Esophagus squamous epithelium (tissue), 5 donors: ENCODE data around the gene PKP4. TPM values are rescaled to one million over a fixed set of nuclear protein-coding genes. Genes with fewer than 3 reads are reported as not detected.
A peak's percentile ranks its signal among the peaks of the same experiment; 100 is the strongest.

Source experiments
- DNase-seq: peaks from one replicate; lab custom pipeline; 2025; lab: John Stamatoyannopoulos, UW
- H3K27ac ChIP-seq, 4 donors: fragments of 200-600 bp; sonication (generic); one replicate each; pipeline ENCODE4 v1.5.1; 2016 to 2019; ENCODE audit warnings: mild to moderate bottlenecking in 1 of 4
- H3K27me3 ChIP-seq, 4 donors: fragments of 200-600 bp; sonication (generic); 1 replicate in 3 of 4; 2 replicates in 1 of 4; pipeline versions ENCODE4 v1.5.1 to v1.6.0; 2017 to 2021; ENCODE audit warnings: antibody characterized with exemption in 1 of 4
- H3K36me3 ChIP-seq, 3 donors: fragments of 200-600 bp; sonication (generic); one replicate each; pipeline ENCODE4 v1.5.1; 2016 to 2019
- H3K4me1 ChIP-seq, 3 donors: fragments of 200-600 bp; sonication (generic); one replicate each; pipeline ENCODE4 v1.5.1; 2017 to 2019
- H3K4me3 ChIP-seq, 4 donors: fragments of 200-600 bp; sonication (generic); 1 replicate in 3 of 4; 2 replicates in 1 of 4; pipeline ENCODE4 v1.5.1; 2016 to 2019; ENCODE audit warnings: mild to moderate bottlenecking in 2 of 4, moderate library complexity in 1 of 4
- H3K9me3 ChIP-seq, 3 donors: fragments of 200-600 bp; sonication (generic); one replicate each; pipeline ENCODE4 v1.5.1; 2016 to 2019
- CTCF ChIP-seq, 6 experiments: fragments of 450-650 bp in 4 of 6; fragments of 200-600 bp in 2 of 6; sonication (generic) in 2 of 6; IDR thresholded peaks; one replicate each; pipeline ENCODE4 v1.5.1; 2016 to 2019; ENCODE audit warnings: antibody characterized with exemption in 6 of 6, mild to moderate bottlenecking in 4 of 6, moderate library complexity in 4 of 6
- POLR2A ChIP-seq, 4 donors: fragments of 450-650 bp; IDR thresholded peaks; one replicate each; pipeline ENCODE4 v1.6.1; 2017; ENCODE audit warnings: antibody characterized with exemption in 4 of 4, mild to moderate bottlenecking in 4 of 4, moderate library complexity in 3 of 4
- WGBS, 2 donors: methylation state at CpG; one replicate each; pipeline ENCODE4 v1.1.5; 2018; 5-methylcytosine and 5-hydroxymethylcytosine counted together
- intact Hi-C: fragments of 100-400 bp; cut with DNase I; formaldehyde crosslinking; loops from one replicate; pipeline ENCODE4 v1.15.0; 2022
- total RNA-seq, 4 donors: library from RNA; depleted of rRNA; stranded (reverse); fragments of >200 nt; gene quantifications; one replicate each; pipeline ENCODE4 v1.1.0, GENCODE V29; 2016
- donor health status: DM: yes; HTN: yes; CAD: no.

The PKP4 gene
- total RNA-seq, 4 donors from 2014 or later = 36.3 to 77.1 (median 46.6) TPM

- H3K27me3 ChIP-seq = no peaks in the 10 kb centered on the region
- 33 to 48% methylated on average over 3 of the region's 3 CpGs for WGBS, 2 donors
Observed at GRCh38 chr2:158685646-158686045, 228.9 kb downstream of the PKP4 start.

GRCh38 chr2:158686210-158686691, 229.5 kb downstream of the PKP4 start:
- intact Hi-C loops = no loop called here
- no peak for TF ChIP-seq CTCF (IDR thresholded peaks at IDR 0.05)
- TF ChIP-seq POLR2A (IDR thresholded peaks at IDR 0.05) = no peak
- WGBS, 2 donors = 51 to 66% methylated on average over 9 to 11 of the region's 11 CpGs
- Histone ChIP-seq H3K36me3 (peaks cover 0 to 7% (median 0%) of the 10 kb centered on the region in 3 donors), H3K27me3 (no peaks in the 10 kb centered on the region), H3K4me3 (no peak overlapping the region), H3K9me3 (no peaks in the 10 kb centered on the region), H3K4me1 (peaks cover 0 to 11% (median 2%) of the 10 kb centered on the region in 3 donors), H3K27ac (peak overlapping the region in 1 of 4 donors; percentile 9)
- DNase-seq = no peak

More at GRCh38 chr2:158685646-158686045, 228.9 kb downstream of the PKP4 start:
- peaks cover 0 to 11% (median 2%) of the 10 kb centered on the region in 3 donors for H3K4me1 ChIP-seq
- H3K27ac ChIP-seq = peak overlapping the region in 1 of 4 donors; percentile 9
- H3K4me3 ChIP-seq = no peak overlapping the region
- peaks cover 0 to 13% (median 0%) of the 10 kb centered on the region in 3 donors for H3K36me3 ChIP-seq
- no peak for TF ChIP-seq POLR2A (IDR thresholded peaks at IDR 0.05)
- TF ChIP-seq CTCF (IDR thresholded peaks at IDR 0.05) = no peak
- intact Hi-C loops = no loop called here
- no peak for DNase-seq
- no peaks in the 10 kb centered on the region for H3K9me3 ChIP-seq

- intact Hi-C loops = no loop called here
- WGBS, 2 donors = 93 to 95% methylated on average over 3 of the region's 3 CpGs
- no peaks in the 10 kb centered on the region for H3K9me3 ChIP-seq
Observed at GRCh38 chr2:158687315-158687714, 230.6 kb downstream of the PKP4 start.

GRCh38 chr2:158688721-158689120, 232.0 kb downstream of the PKP4 start:
- no peaks in the 10 kb centered on the region for H3K9me3 ChIP-seq
- H3K36me3 ChIP-seq = no peaks in the 10 kb centered on the region
- no peak for TF ChIP-seq POLR2A (IDR thresholded peaks at IDR 0.05)
- no peak for TF ChIP-seq CTCF (IDR thresholded peaks at IDR 0.05)
- no peak overlapping the region for H3K4me3 ChIP-seq
- H3K27ac ChIP-seq = no peak overlapping the region
- DNase-seq = no peak
- H3K27me3 ChIP-seq = no peaks in the 10 kb centered on the region
- H3K4me1 ChIP-seq = peaks cover 0 to 11% (median 2%) of the 10 kb centered on the region in 3 donors
- intact Hi-C loops = no loop called here
- WGBS, 2 donors = 66 to 74% methylated on average over 4 of the region's 4 CpGs

More at GRCh38 chr2:158687315-158687714, 230.6 kb downstream of the PKP4 start:
- no peak overlapping the region for H3K27ac ChIP-seq
- H3K4me3 ChIP-seq = no peak overlapping the region
- no peaks in the 10 kb centered on the region for H3K27me3 ChIP-seq
- TF ChIP-seq POLR2A (IDR thresholded peaks at IDR 0.05) = no peak
- TF ChIP-seq CTCF (IDR thresholded peaks at IDR 0.05) = no peak
- DNase-seq = no peak
- H3K4me1 ChIP-seq = peaks cover 0 to 11% (median 2%) of the 10 kb centered on the region in 3 donors
- H3K36me3 ChIP-seq = no peaks in the 10 kb centered on the region

GRCh38 chr2:158689391-158689790, 232.6 kb downstream of the PKP4 start:
- intact Hi-C loops = no loop called here
- Histone ChIP-seq H3K9me3 (no peaks in the 10 kb centered on the region), H3K27ac (no peak overlapping the region), H3K4me1 (peaks cover 0 to 11% (median 2%) of the 10 kb centered on the region in 3 donors), H3K27me3 (no peaks in the 10 kb centered on the region), H3K36me3 (no peaks in the 10 kb centered on the region), H3K4me3 (no peak overlapping the region)
- TF ChIP-seq POLR2A (IDR thresholded peaks at IDR 0.05) (no peak), CTCF (IDR thresholded peaks at IDR 0.05) (no peak)
- DNase-seq = no peak
- 50 to 53% methylated on average over 5 of the region's 5 CpGs for WGBS, 2 donors
